Activated naive CD4-positive, alpha-beta T cell (primary cell): Measurements from ENCODE around the gene ACTN1.

Experiments
- DNase-seq, 4 experiments: peaks; one replicate each; lab custom pipeline; 2025; lab: John Stamatoyannopoulos, UW

Gene ACTN1

GRCh38 chr14:68824207-68824516 lies 154.9 kb downstream of the ACTN1 start:
- no peak for DNase-seq
